Activated CD8-positive, alpha-beta T cell treated with anti-CD3 and anti-CD28 coated beads, Interleukin-2, amount 10 ng/mL, durations not matched to agents 7 days and 5 days (primary cell): ENCODE measurements around the gene OR10AD1. TPM values are rescaled to one million over a fixed set of nuclear protein-coding genes. Genes with fewer than 3 reads are reported as not detected.
A peak's percentile ranks its signal among the peaks of the same experiment; 100 is the strongest.

ENCODE experiments used
- ATAC-seq: fragments of 150-1000 bp; cut with Tn5 transposase; one replicate; pipeline ENCODE4 v1.10.0; 2021; ENCODE audit warnings: moderate library complexity
- CTCF ChIA-PET: fragments of 350-600 bp; sonication (Branson Sonifier 250); formaldehyde crosslinking; loops from one replicate; lab custom pipeline; 2021; ENCODE audit warnings: antibody characterized with exemption; lab: Charles Lee
- POLR2A ChIA-PET: fragments of 350-600 bp; sonication (Branson Sonifier 250); formaldehyde crosslinking; loops from one replicate; lab custom pipeline; 2021; ENCODE audit warnings: antibody characterized with exemption; lab: Charles Lee
- DNase-seq: peaks from one replicate; pipeline ENCODE4 v3.0.0-alpha.2; 2020
- H3K27ac Mint-ChIP-seq: one replicate; pipeline ENCODE4 v1.8.0; 2021; ENCODE audit warnings: mild to moderate bottlenecking, mixed read lengths
- H3K27me3 Mint-ChIP-seq: one replicate; pipeline ENCODE4 v1.8.0; 2021; ENCODE audit warnings: low read depth, mixed read lengths
- H3K36me3 Mint-ChIP-seq: one replicate; pipeline ENCODE4 v1.8.0; 2021; ENCODE audit warnings: low read depth, mixed read lengths
- H3K4me1 Mint-ChIP-seq: one replicate; pipeline ENCODE4 v1.8.0; 2021; ENCODE audit warnings: low read depth, mixed read lengths
- H3K4me3 Mint-ChIP-seq: one replicate; pipeline ENCODE4 v1.8.0; 2021; ENCODE audit warnings: mild to moderate bottlenecking, mixed read lengths
- H3K9me3 Mint-ChIP-seq: one replicate; pipeline ENCODE4 v1.8.0; 2022; ENCODE audit warnings: mixed read lengths; ENCODE audit not compliant: insufficient read depth
- total RNA-seq, 2 experiments: library from RNA; stranded (reverse); gene quantifications; one replicate each; pipeline ENCODE4 v1.2.3, GENCODE V29; 2021

OR10AD1 gene
- total RNA-seq, 2 experiments from 2014 or later = not detected

DNA sequence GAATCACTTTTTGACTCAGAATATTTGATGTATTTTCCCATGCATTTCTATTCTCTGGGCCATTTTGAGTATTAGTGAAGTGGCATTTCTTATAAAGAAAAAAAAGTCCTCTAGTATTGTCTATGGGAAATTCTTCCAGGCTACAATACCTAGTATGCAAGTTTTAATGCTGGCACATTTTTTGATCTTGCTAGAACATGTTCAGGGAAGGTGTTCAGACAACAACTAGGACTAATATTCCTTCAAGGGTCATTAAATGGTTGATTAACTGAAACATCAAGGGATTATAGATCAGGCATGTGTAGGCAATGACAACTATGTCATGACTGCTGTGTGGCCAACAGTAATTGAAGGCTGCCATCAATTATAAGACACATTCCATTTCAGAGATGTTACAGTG, 12.0 kb downstream of the OR10AD1 start:
- no peak overlapping the region for H3K27ac Mint-ChIP-seq
- POLR2A ChIA-PET = no interaction called here
- H3K4me1 Mint-ChIP-seq = peaks cover 1% of the 10 kb centered on the region
- ATAC-seq (no peak), DNase-seq (no peak)
- no peak overlapping the region for H3K4me3 Mint-ChIP-seq
- H3K27me3 Mint-ChIP-seq = peaks cover 50% of the 10 kb centered on the region
- CTCF ChIA-PET = interaction anchor here (2.6 to 3.3 kb wide), 2 partner anchors 7 to 13 kb away, joined by 36 to 50 read pairs; no protein-coding TSS in a partner anchor
- no peaks in the 10 kb centered on the region for H3K36me3 Mint-ChIP-seq
- no peaks in the 10 kb centered on the region for H3K9me3 Mint-ChIP-seq

DNA sequence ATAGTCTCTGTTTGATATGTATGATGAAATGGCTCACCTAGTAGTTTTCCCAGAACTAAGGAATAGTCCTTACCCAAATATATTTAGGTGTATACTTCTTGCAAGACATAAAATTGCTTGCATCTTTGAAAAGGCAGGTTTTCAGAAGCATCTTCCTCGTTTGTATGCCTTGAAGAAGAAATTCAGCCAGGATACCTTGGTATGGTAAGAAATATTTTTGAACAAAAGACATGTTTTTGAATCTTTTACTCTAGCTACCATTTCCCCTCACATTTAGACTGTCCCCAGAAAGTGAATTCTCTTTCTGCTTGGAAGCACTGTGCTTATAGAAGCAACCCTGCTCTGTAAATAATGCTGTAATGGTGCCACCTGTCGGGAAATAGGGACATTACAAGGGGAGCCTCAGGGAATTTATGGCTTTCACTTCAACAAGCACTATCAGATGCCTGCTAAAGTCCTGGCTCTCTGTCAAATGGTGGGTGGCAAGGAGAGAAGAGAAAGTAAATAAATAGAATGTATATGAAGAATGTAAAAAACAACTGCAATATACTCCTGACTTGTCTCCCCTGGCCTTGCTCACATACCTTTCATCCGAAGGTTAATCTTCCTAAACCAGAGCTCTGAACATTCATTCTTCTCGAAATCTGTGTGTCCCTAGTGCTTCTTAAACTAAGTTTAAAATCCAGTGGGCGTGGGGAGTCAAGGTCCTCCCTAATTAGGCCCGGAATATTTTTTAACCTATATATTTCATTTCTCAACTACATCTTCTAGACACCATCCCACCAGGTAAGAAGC, 13.6 kb downstream of the OR10AD1 start:
- no peaks in the 10 kb centered on the region for H3K9me3 Mint-ChIP-seq
- CTCF ChIA-PET = interaction anchor here (0.6 to 3.3 kb wide), 27 partner anchors 9 to 474 kb away, joined by 3 to 50 read pairs (median 3); partner anchors contain the start of genes ASB8 and TMEM106C
- no peak overlapping the region for H3K4me3 Mint-ChIP-seq
- H3K4me1 Mint-ChIP-seq = peaks cover 1% of the 10 kb centered on the region
- POLR2A ChIA-PET = interaction anchor here (0.7 to 1.0 kb wide), 2 partner anchors 8 to 10 kb away, joined by 3 read pairs; no protein-coding TSS in a partner anchor
- no peaks in the 10 kb centered on the region for H3K36me3 Mint-ChIP-seq
- H3K27me3 Mint-ChIP-seq = peaks cover 57% of the 10 kb centered on the region
- DNase-seq (peak; percentile 81), ATAC-seq (peak; percentile 57)
- H3K27ac Mint-ChIP-seq = no peak overlapping the region

DNA sequence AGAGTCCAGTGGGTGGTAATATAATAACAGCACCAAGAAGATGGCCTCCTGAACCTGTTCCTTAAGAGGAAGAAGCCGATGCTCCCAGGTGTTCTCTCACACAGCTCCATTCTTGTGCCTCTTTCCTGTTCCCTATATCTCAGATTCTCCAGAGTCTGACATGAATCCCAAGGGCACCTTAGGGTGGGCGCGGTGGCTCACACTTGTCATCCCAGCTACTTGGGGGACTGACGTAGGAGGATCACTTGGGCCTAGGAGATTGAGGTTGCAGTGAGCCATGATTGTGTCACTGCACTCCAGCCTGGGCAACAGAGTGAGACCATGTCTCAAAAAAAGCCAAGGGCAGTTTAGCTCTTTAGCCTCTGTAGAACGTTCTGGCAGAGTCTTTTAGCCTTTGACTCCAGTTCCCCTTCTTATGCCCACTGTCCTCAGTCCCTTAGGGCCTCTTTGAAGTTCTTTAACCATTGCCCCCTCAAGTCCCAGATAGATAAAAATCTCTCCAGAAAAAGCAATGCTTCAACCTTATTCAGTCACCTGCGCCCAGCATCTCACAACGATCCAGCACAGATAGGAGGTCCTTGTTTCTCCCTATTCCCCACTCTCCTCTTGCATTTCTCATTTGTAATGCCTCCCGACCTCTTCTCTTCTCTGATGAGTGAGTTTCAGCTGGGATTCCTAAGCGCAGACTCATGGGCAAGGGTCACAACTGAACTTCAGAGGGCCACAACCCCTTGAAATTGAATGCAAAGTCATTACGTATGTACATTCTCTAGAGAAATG, 15.0 kb downstream of the OR10AD1 start:
- Mint-ChIP-seq H3K4me1 (peaks cover 5% of the 10 kb centered on the region), H3K4me3 (no peak overlapping the region), H3K27ac (no peak overlapping the region), H3K36me3 (no peaks in the 10 kb centered on the region), H3K9me3 (no peaks in the 10 kb centered on the region), H3K27me3 (peaks cover 57% of the 10 kb centered on the region)
- ChIA-PET CTCF (interaction anchor here (0.9 to 5.9 kb wide), 7 partner anchors 10 to 430 kb away, joined by 3 to 79 read pairs (median 3); partner anchors contain the start of gene ASB8), POLR2A (no interaction called here)
- ATAC-seq (no peak), DNase-seq (no peak)

DNA sequence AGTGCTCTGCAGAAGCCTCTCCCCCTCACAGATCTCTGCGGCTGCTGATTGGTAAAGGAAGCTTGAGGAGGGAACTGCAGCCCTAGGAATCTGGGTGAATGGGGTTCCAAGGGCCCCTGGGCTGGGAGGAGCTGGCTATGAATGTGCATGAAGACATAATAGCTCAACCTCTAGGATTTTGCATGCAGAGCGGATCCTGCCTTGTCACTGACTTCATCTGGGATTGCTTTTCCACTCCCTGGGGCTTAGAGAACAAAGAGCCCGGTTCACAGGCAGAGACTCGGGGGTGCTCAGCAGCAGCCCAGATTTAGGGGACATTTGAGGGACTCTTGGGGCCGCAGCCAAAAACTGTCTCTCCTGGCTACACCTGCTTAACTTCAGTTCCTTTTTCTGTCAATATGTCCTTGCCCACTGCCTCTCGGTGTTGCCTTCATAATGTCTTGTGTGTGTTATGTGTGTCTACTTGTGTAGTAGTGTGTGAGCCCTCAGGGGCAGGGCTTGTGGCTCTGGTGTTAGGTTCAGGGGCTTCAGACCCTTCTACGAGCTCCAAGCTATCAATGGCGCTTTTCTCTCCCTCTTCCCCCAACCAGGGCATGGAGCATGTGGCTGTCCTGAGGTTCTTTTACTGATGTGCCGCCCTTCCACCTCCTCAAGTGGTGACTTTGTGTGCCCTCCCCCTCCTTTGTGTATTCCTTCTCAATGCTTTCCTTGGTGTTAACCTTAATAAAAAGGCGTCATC, 17.7 kb downstream of the OR10AD1 start:
- Mint-ChIP-seq H3K36me3 (no peaks in the 10 kb centered on the region), H3K4me1 (peaks cover 13% of the 10 kb centered on the region), H3K27me3 (peaks cover 61% of the 10 kb centered on the region), H3K9me3 (no peaks in the 10 kb centered on the region), H3K27ac (no peak overlapping the region), H3K4me3 (no peak overlapping the region)
- DNase-seq = no peak
- ChIA-PET POLR2A (no interaction called here), CTCF (interaction anchor here (1.3 to 5.9 kb wide), 3 partner anchors 11 to 28 kb away, joined by 3 to 79 read pairs (median 7); no protein-coding TSS in a partner anchor)
- no peak for ATAC-seq

DNA sequence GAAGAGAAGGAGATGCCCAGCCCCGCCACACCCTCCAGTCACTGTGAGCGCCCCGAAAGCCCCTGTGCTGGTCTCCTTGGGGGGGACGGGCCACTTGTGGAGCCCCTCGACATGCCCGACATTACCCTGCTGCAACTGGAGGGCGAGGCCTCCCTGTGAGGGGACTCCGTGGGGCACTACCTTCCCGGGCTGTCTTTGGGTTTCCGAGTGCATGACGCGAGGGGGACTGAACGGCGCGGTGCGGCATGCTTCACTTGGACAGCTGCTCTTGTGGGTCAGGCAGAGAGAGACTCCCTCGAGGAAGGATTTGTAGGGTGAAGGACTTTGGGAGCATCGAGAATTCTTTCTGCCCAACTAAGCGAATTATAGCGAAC, 18.6 kb downstream of the OR10AD1 start:
- H3K27me3 Mint-ChIP-seq = peaks cover 64% of the 10 kb centered on the region
- ChIA-PET POLR2A (no interaction called here), CTCF (interaction anchor here (2.4 to 5.9 kb wide), 2 partner anchors 15 to 19 kb away, joined by 18 to 79 read pairs; no protein-coding TSS in a partner anchor)

DNA sequence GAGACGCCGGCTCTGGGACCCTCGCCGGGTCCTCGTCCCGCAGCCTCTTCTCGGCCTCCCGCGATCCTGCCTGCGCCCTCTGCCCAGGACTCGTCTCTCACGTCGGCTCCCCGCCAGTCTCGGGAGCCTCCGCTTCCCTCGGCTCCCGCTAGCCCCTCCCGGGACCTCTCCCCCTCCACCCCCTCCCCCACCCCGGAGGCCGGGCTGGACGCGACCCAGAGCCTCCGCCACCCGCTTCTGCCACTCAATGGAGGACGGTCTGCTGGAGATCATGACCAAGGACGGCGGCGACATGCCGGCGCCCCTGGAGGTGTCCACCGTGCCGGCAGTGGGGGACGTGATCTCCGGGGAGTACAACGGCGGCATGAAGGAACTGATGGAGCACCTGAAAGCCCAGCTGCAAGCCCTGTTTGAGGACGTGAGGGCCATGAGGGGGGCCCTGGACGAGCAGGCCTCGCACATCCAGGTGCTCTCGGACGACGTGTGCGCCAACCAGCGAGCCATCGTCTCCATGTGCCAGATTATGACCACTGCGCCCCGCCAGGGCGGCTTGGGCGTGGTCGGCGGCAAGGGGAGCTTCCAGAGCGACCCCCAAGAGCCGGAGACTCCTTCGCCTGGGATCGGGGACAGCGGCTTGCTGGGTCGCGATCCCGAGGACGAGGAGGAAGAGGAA, 19.1 kb downstream of the OR10AD1 start:
- no peak overlapping the region for H3K27ac Mint-ChIP-seq
- H3K4me3 Mint-ChIP-seq = peak overlapping the region; percentile 61
- ChIA-PET CTCF (interaction anchor here (1.0 to 5.9 kb wide), 5 partner anchors 13 to 105 kb away, joined by 3 to 79 read pairs (median 11); no protein-coding TSS in a partner anchor), POLR2A (interaction anchor here (1.1 kb wide), 1 partner anchor 75 kb away, joined by 4 read pairs; no protein-coding TSS in a partner anchor)
- H3K36me3 Mint-ChIP-seq = no peaks in the 10 kb centered on the region
- H3K27me3 Mint-ChIP-seq = peaks cover 69% of the 10 kb centered on the region
- DNase-seq (no peak), ATAC-seq (peak; percentile 18)
- peaks cover 13% of the 10 kb centered on the region for H3K4me1 Mint-ChIP-seq
- no peaks in the 10 kb centered on the region for H3K9me3 Mint-ChIP-seq

More for the DNA sequence above, 18.6 kb downstream of the OR10AD1 start:
- H3K36me3 Mint-ChIP-seq = no peaks in the 10 kb centered on the region
- ATAC-seq (no peak), DNase-seq (no peak)
- no peaks in the 10 kb centered on the region for H3K9me3 Mint-ChIP-seq
- H3K27ac Mint-ChIP-seq = no peak overlapping the region
- peaks cover 13% of the 10 kb centered on the region for H3K4me1 Mint-ChIP-seq
- H3K4me3 Mint-ChIP-seq = peak overlapping the region; percentile 61

DNA sequence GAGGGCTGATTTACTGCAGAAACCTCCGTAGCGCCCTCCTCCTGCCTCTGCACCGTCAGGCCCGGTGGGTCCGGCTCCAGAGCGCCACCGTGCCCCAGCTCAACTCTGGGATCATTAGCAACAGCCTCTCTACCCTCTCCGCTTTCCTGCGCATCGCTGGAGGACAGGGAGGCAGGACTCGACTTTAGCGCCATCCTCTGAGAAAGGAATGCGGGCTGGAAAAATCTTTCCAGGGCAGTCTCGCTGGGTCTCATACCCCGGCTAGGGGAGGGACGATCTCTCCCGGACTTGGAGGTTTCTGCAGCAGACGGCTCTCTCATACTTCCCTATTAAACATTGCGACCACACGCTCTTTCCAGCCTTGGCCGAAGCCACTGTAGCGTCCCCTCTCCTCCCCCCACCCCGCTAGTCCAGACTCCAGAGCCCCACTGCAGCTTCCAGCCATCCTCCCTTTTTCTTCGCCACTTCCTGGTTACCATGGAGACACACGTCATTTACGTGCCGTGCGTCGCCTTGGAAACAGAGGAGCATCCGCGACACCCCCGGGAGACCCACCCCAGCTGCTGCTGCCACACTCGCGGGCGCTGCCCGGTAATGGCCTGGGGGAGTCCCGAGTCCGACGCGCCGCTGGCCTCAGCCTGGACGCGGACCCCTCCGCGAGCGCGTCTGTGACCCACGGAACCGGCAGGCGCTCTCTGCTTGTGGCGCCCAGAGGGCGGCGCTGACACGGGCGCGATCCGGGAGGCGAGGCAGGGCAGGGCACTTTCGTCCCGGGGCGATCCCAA, 19.8 kb downstream of the OR10AD1 start, which contains the start of gene CCDC184:
TSS of gene CCDC184 (plus strand) at position 554 of the 785 bp plus-strand sequence. CDS start 479 bp downstream, outside the sequence.
- DNase-seq = peak; percentile 78
- ATAC-seq = peak; percentile 78
- no peaks in the 10 kb centered on the region for H3K36me3 Mint-ChIP-seq
- peaks cover 13% of the 10 kb centered on the region for H3K4me1 Mint-ChIP-seq
- peak within 1 kb of the TSS; percentile 89 for H3K4me3 Mint-ChIP-seq
- POLR2A ChIA-PET = interaction anchor here (0.8 to 1.2 kb wide), 6 partner anchors 14 to 167 kb away, joined by 3 to 8 read pairs (median 4); partner anchors contain the start of genes ASB8 and ZNF641
- H3K27me3 Mint-ChIP-seq = peaks cover 72% of the 10 kb centered on the region
- peak within 1 kb of the TSS; percentile 41 for H3K27ac Mint-ChIP-seq
- CTCF ChIA-PET = interaction anchor here (0.6 to 5.9 kb wide), 25 partner anchors 9 to 437 kb away, joined by 3 to 79 read pairs (median 4); partner anchors contain the start of genes ASB8, PFKM, SENP1 and TMEM106C
- H3K9me3 Mint-ChIP-seq = no peaks in the 10 kb centered on the region

DNA sequence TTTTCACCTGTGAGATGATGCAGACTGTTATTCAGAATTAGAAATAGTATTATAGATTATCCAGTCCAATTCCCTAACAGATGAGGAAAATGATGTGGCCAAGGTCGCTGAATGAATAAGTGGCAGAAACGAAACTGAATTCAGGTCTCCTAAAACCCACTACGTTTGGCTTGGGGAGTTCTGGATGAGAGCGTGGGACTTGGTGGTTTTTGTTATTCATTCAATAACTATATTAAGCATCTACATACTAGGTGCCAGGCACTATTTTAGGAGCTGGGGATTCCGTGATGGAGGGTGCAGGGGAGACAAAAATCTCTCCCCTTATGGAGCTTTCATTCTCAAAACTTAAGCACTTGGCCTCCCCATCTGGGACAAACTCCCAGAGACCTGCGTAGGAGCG, 20.5 kb downstream of the OR10AD1 start:
- Mint-ChIP-seq H3K9me3 (no peaks in the 10 kb centered on the region), H3K4me3 (peak overlapping the region; percentile 89), H3K4me1 (peaks cover 13% of the 10 kb centered on the region), H3K27me3 (peaks cover 71% of the 10 kb centered on the region), H3K36me3 (no peaks in the 10 kb centered on the region), H3K27ac (no peak overlapping the region)
- no peak for DNase-seq
- ChIA-PET POLR2A (interaction anchor here (0.8 to 1.2 kb wide), 6 partner anchors 15 to 168 kb away, joined by 3 to 8 read pairs (median 4); partner anchors contain the start of genes ASB8 and ZNF641), CTCF (interaction anchor here (0.6 to 5.9 kb wide), 26 partner anchors 8 to 437 kb away, joined by 3 to 79 read pairs (median 4); partner anchors contain the start of genes ASB8, PFKM, SENP1 and TMEM106C)
- peak; percentile 3 for ATAC-seq

DNA sequence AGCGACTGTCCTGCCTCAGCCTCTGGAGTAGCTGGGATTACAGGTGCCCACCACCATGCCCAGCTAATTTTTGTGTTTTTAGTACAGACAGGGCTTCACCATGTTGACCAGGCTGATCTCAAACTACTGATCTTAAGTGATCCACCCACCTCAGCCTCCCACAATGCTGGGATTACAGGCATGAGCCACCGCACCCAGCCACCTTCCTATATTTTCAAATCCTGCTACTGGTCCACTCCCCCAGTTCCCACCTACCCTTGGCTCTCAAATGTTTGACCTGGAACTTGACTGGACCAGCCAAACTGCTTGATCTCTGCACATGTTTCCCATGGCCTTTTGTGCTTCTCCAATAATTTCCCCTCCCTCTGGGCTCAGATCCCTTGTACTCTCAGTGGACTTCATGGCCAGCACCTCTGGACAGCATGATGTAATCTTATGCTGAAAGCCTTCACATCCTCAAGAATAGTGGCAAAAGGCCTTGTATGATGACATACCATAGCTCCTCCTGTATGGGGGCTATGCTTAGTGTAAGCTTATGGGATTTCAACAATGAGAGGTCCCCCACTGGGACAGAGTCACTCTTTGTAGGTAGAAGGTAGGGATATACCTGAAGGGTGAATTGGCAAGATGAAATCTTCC, 22.1 kb downstream of the OR10AD1 start:
- DNase-seq = no peak
- Mint-ChIP-seq H3K27ac (no peak overlapping the region), H3K9me3 (no peaks in the 10 kb centered on the region), H3K36me3 (no peaks in the 10 kb centered on the region), H3K4me3 (no peak overlapping the region), H3K4me1 (peaks cover 17% of the 10 kb centered on the region), H3K27me3 (peaks cover 68% of the 10 kb centered on the region)
- ChIA-PET POLR2A (no interaction called here), CTCF (interaction anchor here (0.7 kb wide), 1 partner anchor 79 kb away, joined by 4 read pairs; no protein-coding TSS in a partner anchor)
- no peak for ATAC-seq
